Stimulated activated CD8-positive, alpha-beta memory T cell treated with anti-CD3 and anti-CD28 coated beads, Interleukin-15, amount 100 ng/mL, for 4 hours (primary cell): ENCODE measurements around the gene SLC6A2.
"Not testable (repeated sequence)": the region's sequence is repeated elsewhere in the genome, so short reads cannot be mapped to it uniquely, and the experiment has no call there.

Source experiments
- DNase-seq, 2 donors: peaks; one replicate each; pipeline ENCODE4 v3.0.0-alpha.2; 2020; ENCODE audit warnings: low read depth in 2 of 2

The SLC6A2 gene

DNA sequence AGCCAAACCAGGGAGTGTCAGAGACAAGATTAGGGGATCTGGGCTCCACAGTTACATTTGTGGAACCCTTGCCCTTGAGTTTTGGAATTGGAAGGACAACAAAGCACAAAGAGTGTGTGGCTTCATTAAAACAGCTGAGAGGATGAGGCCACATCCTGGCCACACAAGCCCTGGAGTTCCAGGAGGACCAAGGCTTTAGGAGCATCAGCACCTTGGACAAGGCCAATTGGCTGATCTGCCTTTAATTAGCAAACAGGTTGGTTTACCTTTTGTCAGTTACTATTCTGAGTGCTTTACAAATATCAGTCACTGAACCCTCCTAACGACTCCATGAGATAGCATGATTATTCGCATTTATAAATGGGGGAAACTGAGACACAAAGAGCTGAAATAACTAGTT lies 54.7 kb downstream of the SLC6A2 start:
- no peak for DNase-seq

DNA sequence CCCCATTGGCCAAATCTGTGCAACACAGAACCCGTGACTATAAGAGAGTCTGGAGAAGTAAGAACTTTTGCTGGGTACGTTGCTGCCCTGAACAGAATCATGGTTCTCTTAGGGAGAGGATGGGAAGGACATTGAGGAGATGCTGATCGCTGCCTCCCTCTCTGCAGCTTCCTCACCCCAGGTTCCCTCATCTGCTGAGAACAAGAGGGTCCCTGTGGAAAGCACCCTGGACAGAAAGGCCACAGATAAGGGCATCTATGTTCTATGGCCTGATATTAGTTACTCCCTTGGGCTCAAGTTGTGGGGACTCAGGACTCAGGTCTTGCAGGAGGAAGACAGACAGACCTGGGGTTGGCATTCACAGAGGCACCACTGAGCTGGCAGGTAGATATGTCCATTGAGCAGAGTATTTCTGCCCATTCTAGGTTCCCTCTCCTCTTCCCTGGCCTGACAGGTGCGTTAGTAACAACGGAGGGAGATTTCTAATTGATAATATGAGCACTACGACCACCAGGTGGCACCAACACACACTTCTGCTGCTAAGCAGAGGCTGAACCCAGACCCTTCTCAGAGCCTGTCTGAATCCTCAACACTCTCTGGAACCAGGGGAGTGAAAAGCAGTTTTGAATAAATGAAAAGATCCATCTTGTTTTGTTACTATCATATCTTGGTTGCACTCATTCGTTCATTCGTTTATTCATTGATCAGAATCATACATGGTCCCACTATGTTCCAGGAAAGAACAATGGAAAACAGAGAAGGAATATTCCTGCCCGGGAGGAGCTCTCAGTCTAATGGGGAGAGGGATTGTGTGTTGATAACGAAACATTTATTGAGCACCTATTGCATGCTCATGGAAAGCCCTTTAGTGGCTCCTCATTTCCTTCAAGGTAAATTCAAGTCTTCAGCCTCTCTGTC lies 56.4 kb downstream of the SLC6A2 start:
- peak in 1 of 2 donors; percentile 19 for DNase-seq

DNA sequence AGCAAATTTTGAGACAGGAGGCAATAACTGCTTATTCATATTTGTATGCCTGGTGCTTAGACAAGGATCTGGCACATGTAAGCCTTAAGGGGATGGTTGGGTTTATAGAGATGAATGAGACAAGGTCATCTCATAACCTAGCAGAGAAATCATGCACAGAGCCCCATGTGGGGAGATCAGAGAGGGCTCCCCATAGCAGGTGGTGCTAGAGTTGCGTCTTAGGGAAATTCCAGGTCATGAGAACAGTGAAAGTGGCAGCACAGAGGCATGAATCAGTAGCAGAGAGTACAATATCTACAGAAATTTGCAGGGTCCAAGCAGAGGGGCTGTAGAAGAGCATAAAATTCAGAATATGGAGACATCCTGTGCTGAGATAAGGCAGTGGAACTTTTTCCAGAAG lies 57.3 kb downstream of the SLC6A2 start:
- DNase-seq: no peak

DNA sequence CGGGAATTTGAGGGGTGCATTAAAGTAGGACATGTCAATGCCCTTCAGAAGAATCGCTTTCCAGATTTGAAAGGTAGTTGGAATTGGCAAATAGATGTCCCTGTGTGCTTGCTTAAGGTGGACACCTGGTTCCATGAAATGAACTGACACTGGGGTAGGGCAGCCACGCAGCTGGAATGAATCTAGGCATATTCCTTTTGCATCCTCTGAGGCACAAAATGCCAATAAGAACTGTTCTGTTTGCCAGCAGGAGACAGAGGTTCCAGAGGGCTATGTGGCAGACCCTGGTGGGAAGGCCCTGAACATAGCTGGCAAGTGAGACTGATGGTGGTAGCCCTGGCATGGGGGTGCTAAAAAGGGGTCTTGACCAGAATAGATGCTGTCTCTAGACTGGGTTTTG lies 61.5 kb downstream of the SLC6A2 start:
- no peak for DNase-seq

DNA sequence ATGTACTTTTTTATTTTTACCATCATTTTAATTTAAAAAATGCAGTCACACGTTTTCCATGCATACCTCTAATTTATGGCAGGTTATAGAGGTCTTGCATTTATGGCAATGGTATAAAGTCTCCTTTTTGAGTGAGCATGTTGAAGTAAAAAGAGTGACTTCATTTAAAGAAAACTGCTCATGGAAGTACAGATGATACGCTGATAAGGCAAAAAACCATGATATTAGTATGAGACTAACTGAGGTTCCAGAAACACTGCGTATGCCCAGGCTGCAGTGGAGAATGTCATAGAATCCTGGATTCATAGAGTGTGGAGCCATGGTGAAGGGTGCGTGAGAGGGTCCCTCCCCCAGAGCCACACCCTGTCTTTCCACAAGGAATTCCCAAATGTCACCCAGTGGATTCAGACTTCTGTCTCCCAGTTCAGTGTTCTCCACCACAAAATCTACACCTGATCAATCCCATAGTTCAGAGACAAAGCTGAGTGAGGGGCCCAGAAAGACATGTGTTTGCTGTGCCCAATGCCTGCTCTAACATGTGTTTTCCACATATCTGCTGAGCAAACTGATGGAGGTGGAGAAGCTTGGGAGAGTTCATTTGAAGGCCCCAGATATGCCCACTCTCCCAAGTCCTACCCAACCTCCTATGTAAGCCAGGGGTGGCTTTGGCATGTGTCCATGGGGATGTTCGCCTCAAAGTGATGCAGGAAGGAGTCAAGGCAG lies 69.4 kb downstream of the SLC6A2 start:
- no peak for DNase-seq

DNA sequence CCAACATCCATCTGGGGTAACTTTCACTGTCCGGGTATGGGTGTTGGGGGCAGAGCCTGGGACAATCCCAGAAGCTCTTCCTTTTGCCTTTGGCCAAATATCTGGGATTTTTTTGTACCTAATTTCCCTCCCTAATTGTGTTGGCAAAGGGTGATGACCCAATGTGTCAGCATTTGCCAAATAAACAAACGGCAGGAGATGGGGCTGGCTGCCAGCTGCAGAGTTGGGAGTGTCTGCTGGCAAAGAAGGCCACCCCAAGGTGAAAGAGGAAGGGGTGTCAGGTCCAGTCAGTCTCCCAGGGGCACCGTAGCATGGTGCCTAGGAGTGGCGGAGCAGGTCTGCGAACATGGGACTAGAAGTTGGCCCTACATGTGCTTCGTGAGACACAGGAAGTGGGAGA lies 73.0 kb downstream of the SLC6A2 start:
- DNase-seq: no peak

DNA sequence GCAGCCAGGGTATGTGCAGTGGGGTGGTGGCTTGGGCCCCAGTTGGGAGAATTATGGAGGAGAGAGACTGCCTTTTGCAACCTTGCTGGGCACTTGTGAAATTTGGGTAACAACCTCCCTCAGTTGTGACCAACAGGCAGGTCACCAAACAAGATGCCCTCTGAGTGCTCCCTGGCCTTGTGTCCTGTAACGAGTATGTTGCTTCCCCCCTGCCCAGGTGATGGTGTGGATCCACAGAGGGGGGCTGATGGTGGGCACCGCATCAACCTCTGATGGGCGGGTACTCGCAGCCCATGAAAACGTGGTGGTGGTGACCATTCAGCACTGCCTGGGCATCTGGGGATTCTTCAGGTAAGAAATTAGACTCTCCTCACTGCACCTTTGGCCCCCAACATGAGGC lies 74.3 kb downstream of the SLC6A2 start:
- no peak for DNase-seq

DNA sequence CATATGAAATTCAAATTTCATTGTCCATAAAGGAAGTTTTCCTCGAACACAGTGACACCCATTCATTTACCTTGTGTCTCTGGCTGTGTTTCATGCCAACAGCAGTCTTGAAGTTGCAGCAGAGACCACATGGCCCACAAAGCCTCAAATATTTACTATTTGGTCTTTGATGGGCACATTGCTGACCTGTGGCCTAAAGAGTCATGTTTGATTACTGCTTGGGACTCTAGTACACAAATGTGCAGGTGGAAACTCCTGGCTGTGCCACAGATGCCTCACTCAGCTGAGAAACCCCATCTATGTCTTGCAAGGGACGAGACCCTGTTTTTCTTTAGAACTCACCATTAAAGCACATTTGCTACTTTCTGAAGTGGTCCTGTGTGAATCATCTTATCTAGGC lies 76.7 kb downstream of the SLC6A2 start:
- no peak for DNase-seq

DNA sequence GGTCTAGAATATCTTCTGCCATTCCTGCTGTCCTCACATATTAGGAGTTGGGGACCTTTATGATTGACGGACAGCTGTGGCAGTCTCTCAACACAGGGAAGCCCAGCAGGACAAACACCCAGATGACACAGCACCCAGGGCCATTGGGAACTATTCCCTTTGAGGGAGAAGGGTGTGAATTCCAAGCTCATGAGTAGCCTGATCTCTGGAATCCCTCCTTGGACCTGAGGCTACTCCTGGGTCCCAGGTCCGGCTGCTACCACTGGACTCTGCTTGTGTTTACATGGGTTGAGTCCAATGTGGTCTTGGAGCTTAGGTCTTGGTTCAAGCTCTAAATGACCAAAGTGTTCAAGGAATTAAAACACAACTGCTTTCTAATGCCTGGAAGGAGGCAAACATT lies 78.9 kb downstream of the SLC6A2 start:
- DNase-seq: no peak

DNA sequence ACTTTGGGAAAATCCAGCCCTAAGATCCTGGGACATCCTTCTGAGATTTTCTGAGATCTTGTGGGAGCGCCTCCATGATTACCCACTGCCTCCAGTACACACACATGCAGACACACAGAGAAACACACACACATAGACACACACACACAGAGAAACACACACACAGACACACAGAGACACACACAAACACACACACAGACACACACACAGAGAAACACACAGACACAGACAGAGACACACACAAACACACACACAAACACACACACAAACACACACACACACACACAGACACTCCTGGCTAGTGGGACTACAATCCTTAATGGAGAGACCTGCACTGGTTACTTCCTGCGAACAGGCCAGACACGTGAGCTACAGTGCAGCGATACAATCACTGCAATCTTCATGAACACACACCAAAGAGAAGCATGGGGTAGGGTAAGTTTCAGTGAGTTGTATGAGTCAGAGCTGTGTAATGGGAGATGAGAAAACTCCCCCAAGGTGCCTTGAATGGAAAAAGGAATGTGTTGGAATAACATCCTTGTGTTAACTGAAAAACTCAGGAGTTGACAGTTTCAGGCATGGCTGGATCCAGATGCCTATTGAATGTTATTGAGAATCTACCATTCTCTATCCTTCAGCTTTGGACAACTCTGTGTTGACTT lies 79.5 kb downstream of the SLC6A2 start:
- DNase-seq: no peak

DNA sequence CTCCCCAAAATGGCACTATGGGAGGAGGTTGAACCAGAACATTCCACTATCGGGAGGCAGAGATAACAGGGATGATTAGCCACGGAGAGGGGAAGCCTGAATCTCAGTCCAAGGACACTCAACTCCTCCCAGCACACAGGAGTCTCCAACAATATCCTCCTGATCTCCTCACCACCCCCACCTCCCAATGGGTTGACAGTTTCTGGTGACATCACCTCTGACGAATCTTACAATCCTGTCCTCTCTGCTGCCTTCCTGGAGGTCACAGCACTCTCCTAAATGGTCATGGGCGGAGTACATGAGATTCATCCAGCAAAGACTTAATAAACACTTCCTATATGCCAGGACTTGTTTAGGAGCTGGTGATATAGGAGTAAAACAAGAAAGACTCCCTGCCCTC lies 80.9 kb downstream of the SLC6A2 start:
- no peak for DNase-seq

DNA sequence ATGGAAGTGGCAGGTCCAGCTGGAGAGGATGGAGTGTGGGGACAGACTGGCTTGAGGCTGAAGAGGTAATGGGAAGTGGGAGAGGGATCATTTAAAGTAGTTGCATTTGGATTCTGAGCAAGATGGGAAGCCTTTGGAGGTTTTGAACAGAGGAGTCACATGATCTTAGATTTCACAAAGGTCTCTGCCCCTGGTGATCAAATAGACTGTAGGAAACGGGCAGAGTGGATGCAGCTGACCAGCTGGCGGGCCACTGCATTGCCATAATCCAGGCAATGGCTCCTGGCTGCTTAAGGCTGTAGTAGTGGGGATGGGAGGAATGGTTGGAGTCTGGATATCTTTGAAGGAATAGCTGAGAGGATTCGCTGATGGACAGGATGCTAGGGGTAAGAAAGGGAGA lies 81.5 kb downstream of the SLC6A2 start:
- no peak for DNase-seq

DNA sequence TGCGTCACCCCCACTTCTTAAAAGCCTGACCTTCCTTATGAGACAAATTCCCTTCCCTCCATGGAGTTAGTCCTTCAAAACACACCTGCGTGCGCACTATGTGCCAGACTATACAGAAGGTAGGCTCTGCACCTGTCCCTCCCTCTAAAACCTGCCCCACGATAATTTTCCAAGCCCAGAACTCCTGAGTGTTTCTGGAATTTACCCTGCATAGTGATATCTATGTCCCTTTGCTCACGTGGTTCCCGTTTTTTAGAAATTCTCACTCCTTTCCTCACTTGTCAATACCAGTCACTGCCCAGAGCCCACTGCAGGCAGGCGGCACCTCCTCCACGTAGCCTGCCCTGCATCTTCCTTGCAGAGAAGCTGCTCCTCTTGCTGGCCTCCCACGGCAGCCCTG lies 82.2 kb downstream of the SLC6A2 start:
- no peak for DNase-seq

DNA sequence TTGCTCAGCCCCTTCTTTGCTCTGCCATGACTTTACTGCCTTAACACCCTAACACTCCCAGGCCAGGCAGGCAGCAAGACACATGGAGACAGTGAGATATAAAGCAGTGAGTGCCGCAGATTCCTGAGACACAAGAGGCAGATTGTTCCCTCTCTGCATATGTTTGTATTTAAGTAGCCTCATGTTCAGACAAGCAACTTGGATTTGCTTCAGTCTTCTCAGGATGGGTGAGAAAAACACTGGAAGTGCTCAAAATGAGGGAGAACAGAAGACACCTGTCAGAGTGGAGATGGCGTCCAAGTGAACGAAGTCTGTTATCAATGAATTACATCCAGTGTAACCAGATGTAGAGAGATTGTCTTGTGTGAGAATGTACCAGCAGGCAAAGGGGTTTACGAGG lies 90.3 kb downstream of the SLC6A2 start:
- no peak for DNase-seq

DNA sequence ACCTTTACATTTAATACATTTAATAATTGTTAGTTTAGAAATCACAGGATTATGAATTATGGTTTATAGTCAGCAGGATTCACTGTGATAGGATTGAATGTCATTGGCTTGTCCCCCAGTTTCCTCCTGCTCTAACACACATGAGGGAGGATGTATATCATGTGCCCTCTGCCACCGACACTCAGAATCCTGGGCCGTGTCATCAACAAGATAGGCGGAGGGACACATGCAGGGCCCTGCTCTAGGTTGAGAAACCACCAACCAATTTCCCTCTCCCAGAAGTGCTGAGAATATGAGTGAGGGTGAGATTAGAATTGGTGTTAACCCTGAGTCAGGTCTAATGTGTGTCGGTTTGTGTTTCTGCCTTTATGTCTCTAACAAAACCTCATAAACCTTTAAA lies 92.0 kb downstream of the SLC6A2 start:
- DNase-seq: no peak

DNA sequence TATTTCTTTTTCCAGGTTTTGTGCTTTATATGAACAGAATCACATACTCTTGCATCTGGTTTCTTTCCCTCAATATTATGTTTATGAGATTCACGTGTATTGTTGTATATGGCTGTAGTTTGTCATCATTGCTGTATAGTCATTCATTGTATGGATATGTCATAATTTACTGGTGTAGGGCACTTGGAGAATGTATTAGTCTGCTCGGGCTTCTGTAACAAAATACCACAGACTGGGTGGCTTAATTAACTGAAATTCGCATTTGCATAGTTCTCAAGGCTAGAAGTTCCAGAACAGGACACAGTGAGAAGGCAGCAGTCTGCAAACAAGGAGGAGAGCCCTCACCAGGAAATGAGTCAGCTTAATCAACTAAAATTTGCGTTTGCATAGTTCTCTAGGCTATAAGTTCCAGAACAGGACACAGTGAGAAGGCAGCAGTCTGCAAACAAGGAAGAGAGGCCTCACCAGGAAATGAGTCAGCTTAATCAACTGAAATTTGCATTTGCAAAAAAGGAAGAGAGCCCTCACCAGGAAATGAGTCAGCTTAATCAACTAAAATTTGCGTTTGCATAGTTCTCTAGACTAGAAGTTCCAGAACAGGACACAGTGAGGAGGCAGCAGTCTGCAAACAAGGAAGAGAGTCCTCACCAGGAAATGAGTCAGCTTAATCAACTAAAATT lies 96.8 kb downstream of the SLC6A2 start:
- not testable (repeated sequence) for DNase-seq

DNA sequence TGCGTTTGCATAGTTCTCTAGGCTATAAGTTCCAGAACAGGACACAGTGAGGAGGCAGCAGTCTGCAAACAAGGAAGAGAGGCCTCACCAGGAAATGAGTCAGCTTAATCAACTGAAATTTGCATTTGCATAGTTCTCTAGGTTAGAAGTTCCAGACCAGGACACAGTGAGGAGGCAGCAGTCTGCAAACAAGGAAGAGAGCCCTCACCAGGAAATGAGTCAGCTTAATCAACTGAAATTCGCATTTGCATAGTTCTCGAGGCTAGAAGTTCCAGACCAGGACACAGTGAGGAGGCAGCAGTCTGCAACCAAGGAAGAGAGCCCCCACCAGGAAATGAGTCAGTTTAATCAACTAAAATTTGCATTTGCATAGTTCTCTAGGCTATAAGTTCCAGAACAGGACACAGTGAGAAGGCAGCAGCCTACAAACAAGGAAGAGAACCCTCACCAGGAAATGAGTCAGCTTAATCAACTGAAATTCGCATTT lies 97.4 kb downstream of the SLC6A2 start:
- peak in 1 of 2 donors; percentile 1 for DNase-seq
